Kidney epithelial cell (primary cell): ENCODE measurements around the gene PEX6. TPM values are rescaled to one million over a fixed set of nuclear protein-coding genes. Genes with fewer than 3 reads are reported as not detected.

Experiments used
- DNase-seq: peaks from one replicate; pipeline ENCODE4 v3.0.0-alpha.2; 2010; ENCODE audit warnings: low read depth
- H3K27me3 ChIP-seq: 2 replicates; pipeline ENCODE4 v1.6.0; 2011; ENCODE audit warnings: low read length; ENCODE audit not compliant: control insufficient read depth, insufficient read depth
- H3K36me3 ChIP-seq: 2 replicates; pipeline ENCODE4 v1.5.1; 2011; ENCODE audit warnings: low read length; ENCODE audit not compliant: control insufficient read depth, insufficient read depth
- H3K4me3 ChIP-seq: 2 replicates; pipeline ENCODE4 v1.5.1; 2011; ENCODE audit warnings: low read depth, mild to moderate bottlenecking, control low read depth, low read length
- CTCF ChIP-seq: IDR thresholded peaks from 2 replicates; pipeline ENCODE4 v1.5.1; 2011; ENCODE audit warnings: mild to moderate bottlenecking, moderate library complexity, low read length, control low read depth, inconsistent platforms; ENCODE audit not compliant: insufficient read depth, poor library complexity, severe bottlenecking
- total RNA-seq: library from RNA; depleted of rRNA; stranded (reverse); fragments of >200 nt; gene quantifications from 2 replicates; pipeline ENCODE4 v1.2.3, GENCODE V29; 2015

PEX6 gene
- total RNA-seq = 40.7 and 45.0 TPM in 2 replicates

GRCh38 chr6:42978839-42979522, at the start of gene PEX6:
TSS of gene PEX6 (minus strand) at chr6:42979181. CDS start at chr6:42979150, 31 bp downstream.
- Histone ChIP-seq H3K4me3 (peak within 1 kb of the TSS; percentile 67), H3K27me3 (no peaks in the 10 kb centered on the region), H3K36me3 (no peaks in the 10 kb centered on the region)
- DNase-seq = peak; percentile 58
- no peak for TF ChIP-seq CTCF

GRCh38 chr6:43026365-43026764, 47.4 kb upstream of the PEX6 start:
- peaks cover 6% of the 10 kb centered on the region for H3K36me3 ChIP-seq
- no peaks in the 10 kb centered on the region for H3K27me3 ChIP-seq
- no peak for DNase-seq
- no peak overlapping the region for H3K4me3 ChIP-seq
- TF ChIP-seq CTCF = no peak

- H3K36me3 ChIP-seq = peaks cover 2% of the 10 kb centered on the region
- H3K27me3 ChIP-seq = no peaks in the 10 kb centered on the region
- DNase-seq = no peak
- H3K4me3 ChIP-seq = no peak overlapping the region
- no peak for TF ChIP-seq CTCF
Observed at GRCh38 chr6:43024436-43024835, 45.5 kb upstream of the PEX6 start.

- peaks cover 3% of the 10 kb centered on the region for H3K36me3 ChIP-seq
- no peak for TF ChIP-seq CTCF
- H3K27me3 ChIP-seq = no peaks in the 10 kb centered on the region
- peak within 1 kb of the TSS; percentile 89 for H3K4me3 ChIP-seq
- peak; percentile 19 for DNase-seq
Observed at GRCh38 chr6:43021270-43022047, 42.5 kb upstream of the PEX6 start, which contains the start of gene RRP36. TSS of gene RRP36 (plus strand) at chr6:43021623. CDS start at chr6:43021655, 32 bp downstream.

DNA sequence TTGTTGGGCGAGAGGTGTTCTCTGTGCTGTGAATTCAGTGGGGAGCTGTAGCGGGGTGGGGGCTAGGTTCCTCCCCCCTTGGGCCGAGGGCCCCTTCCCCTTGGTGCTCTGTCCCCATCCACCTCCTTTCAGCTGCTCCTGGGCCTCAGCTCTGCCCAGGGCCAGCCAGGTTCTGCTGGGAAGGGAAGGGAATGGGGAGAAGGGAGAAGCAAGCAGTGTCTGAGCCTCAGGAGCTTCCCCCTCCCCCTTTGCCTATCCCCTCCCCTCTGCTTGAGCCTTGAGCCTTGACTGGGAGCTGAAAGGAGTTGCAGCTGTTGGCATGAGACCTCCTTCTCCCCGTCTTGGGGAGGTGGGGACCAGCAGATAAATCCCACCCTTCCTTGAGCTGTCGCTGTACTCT, 41.9 kb upstream of the PEX6 start:
- Histone ChIP-seq H3K4me3 (peak overlapping the region; percentile 89), H3K27me3 (no peaks in the 10 kb centered on the region), H3K36me3 (peaks cover 3% of the 10 kb centered on the region)
- no peak for TF ChIP-seq CTCF
- no peak for DNase-seq
